ENCODE data around the gene KCNQ5. TPM values are rescaled to one million over a fixed set of nuclear protein-coding genes. Genes with fewer than 3 reads are reported as not detected.

KCNQ5 gene
- total RNA-seq, 1 experiment from 2014 or later: 7.1 TPM

- no peak for DNase-seq (ENCODE audit: low read depth)
These were observed 428.2 kb downstream of the KCNQ5 start for GRCh38 chr6:73049971-73050594.

- DNase-seq (ENCODE audit: low read depth): no peak
These were observed 428.8 kb downstream of the KCNQ5 start for GRCh38 chr6:73050706-73051105.

- DNase-seq (ENCODE audit: low read depth): no peak
These were observed 429.3 kb downstream of the KCNQ5 start for GRCh38 chr6:73051147-73051546.

GRCh38 chr6:73054958-73055357, 433.1 kb downstream of the KCNQ5 start:
- DNase-seq (ENCODE audit: low read depth): no peak

- no peak for DNase-seq (ENCODE audit: low read depth)
These were observed 436.9 kb downstream of the KCNQ5 start for GRCh38 chr6:73058736-73059135.

GRCh38 chr6:73062130-73062529, 440.3 kb downstream of the KCNQ5 start:
- DNase-seq (ENCODE audit: low read depth): no peak

GRCh38 chr6:73062837-73063236, 441.0 kb downstream of the KCNQ5 start:
- no peak for DNase-seq (ENCODE audit: low read depth)

GRCh38 chr6:73064266-73064665, 442.4 kb downstream of the KCNQ5 start:
- no peak for DNase-seq (ENCODE audit: low read depth)

GRCh38 chr6:73073238-73073637, 451.4 kb downstream of the KCNQ5 start:
- DNase-seq (ENCODE audit: low read depth): peak; percentile 29

GRCh38 chr6:73074175-73074574, 452.3 kb downstream of the KCNQ5 start:
- peak; percentile 86 for DNase-seq (ENCODE audit: low read depth)

- no peak for DNase-seq (ENCODE audit: low read depth)
These were observed 454.5 kb downstream of the KCNQ5 start for GRCh38 chr6:73076211-73076954.

- no peak for DNase-seq (ENCODE audit: low read depth)
These were observed 456.5 kb downstream of the KCNQ5 start for GRCh38 chr6:73078333-73078862.

- peak; percentile 78 for DNase-seq (ENCODE audit: low read depth)
These were observed 457.2 kb downstream of the KCNQ5 start for GRCh38 chr6:73078908-73079610.

- DNase-seq (ENCODE audit: low read depth): peak; percentile 86
These were observed 457.7 kb downstream of the KCNQ5 start for GRCh38 chr6:73079611-73079955.

- peak; percentile 62 for DNase-seq (ENCODE audit: low read depth)
These were observed 458.1 kb downstream of the KCNQ5 start for GRCh38 chr6:73079978-73080377.

GRCh38 chr6:73081955-73082354, 460.1 kb downstream of the KCNQ5 start:
- DNase-seq (ENCODE audit: low read depth): peak; percentile 43

GRCh38 chr6:73083886-73084285, 462.0 kb downstream of the KCNQ5 start:
- no peak for DNase-seq (ENCODE audit: low read depth)

GRCh38 chr6:73085443-73085871, 463.6 kb downstream of the KCNQ5 start:
- peak; percentile 23 for DNase-seq (ENCODE audit: low read depth)

GRCh38 chr6:73086726-73087125, 464.9 kb downstream of the KCNQ5 start:
- DNase-seq (ENCODE audit: low read depth): no peak

GRCh38 chr6:73088138-73088813, 466.4 kb downstream of the KCNQ5 start:
- DNase-seq (ENCODE audit: low read depth): no peak

GRCh38 chr6:73104921-73105320, 483.1 kb downstream of the KCNQ5 start:
- no peak for DNase-seq (ENCODE audit: low read depth)

GRCh38 chr6:73107016-73107415, 485.2 kb downstream of the KCNQ5 start:
- DNase-seq (ENCODE audit: low read depth): no peak

Measured in LHCN-M2 (cell line).